Smooth muscle cell (in vitro differentiated cells): ENCODE data around the gene KRTAP10-10. TPM values are rescaled to one million over a fixed set of nuclear protein-coding genes. Genes with fewer than 3 reads are reported as not detected.

Experiments used
- DNase-seq: peaks from one replicate; lab custom pipeline; 2025; ENCODE audit not compliant: unreplicated experiment; lab: John Stamatoyannopoulos, UW
- H2AFZ ChIP-seq: fragments of 200-600 bp; sonication (generic); 2 replicates; pipeline ENCODE4 v1.6.0; 2016; ENCODE audit warnings: antibody characterized with exemption, low read depth, mild to moderate bottlenecking
- H3F3A ChIP-seq: fragments of 200-600 bp; sonication (generic); 2 replicates; pipeline ENCODE4 v1.6.0; 2017; ENCODE audit warnings: antibody characterized with exemption, low read depth
- H3K27ac ChIP-seq: fragments of 200-600 bp; sonication (generic); 2 replicates; pipeline ENCODE4 v1.5.1; 2016; ENCODE audit warnings: low read depth, mild to moderate bottlenecking
- H3K27me3 ChIP-seq: fragments of 200-600 bp; sonication (generic); 2 replicates; pipeline ENCODE4 v1.6.1; 2016; ENCODE audit warnings: low read depth, mild to moderate bottlenecking
- H3K36me3 ChIP-seq: fragments of 200-600 bp; sonication (generic); 2 replicates; pipeline ENCODE4 v1.5.1; 2016; ENCODE audit warnings: low read depth
- H3K4me1 ChIP-seq: fragments of 200-600 bp; sonication (generic); 2 replicates; pipeline ENCODE4 v1.5.1; 2016; ENCODE audit warnings: low read depth
- H3K4me2 ChIP-seq: fragments of 200-600 bp; sonication (generic); 2 replicates; pipeline ENCODE4 v1.6.0; 2016; ENCODE audit warnings: mild to moderate bottlenecking
- H3K4me3 ChIP-seq: fragments of 200-600 bp; sonication (generic); 2 replicates; pipeline ENCODE4 v1.5.1; 2016; ENCODE audit warnings: mild to moderate bottlenecking
- H3K79me2 ChIP-seq: fragments of 200-600 bp; sonication (generic); 2 replicates; pipeline ENCODE4 v1.6.0; 2016; ENCODE audit warnings: low read depth, mild to moderate bottlenecking
- H3K9ac ChIP-seq: fragments of 200-600 bp; sonication (generic); 2 replicates; pipeline ENCODE4 v1.6.0; 2016; ENCODE audit warnings: low read depth
- H3K9me3 ChIP-seq: fragments of 200-600 bp; sonication (generic); replicated peaks from 2 replicates; pipeline ENCODE4 v1.5.1; 2016; ENCODE audit warnings: low read depth
- H4K20me1 ChIP-seq: fragments of 200-600 bp; sonication (generic); 2 replicates; pipeline ENCODE4 v1.6.0; 2016; ENCODE audit warnings: low read depth
- CTCF ChIP-seq: fragments of 200-600 bp; sonication (generic); IDR thresholded peaks from 2 replicates; pipeline ENCODE4 v1.5.1; 2017; ENCODE audit warnings: borderline replicate concordance, mild to moderate bottlenecking, antibody characterized with exemption; ENCODE audit not compliant: insufficient read depth, poor library complexity, severe bottlenecking
- WGBS: methylation state at CpG from one replicate; pipeline ENCODE4 v1.1.7; 2016; ENCODE audit warnings: low lambda C conversion rate; 5-methylcytosine and 5-hydroxymethylcytosine counted together
- polyA plus RNA-seq: library from polyadenylated mRNA; unstranded; fragments of >200 nt; fragmentation: Nextera tagmentation; extraction: Ambion mirVana; gene quantifications from 2 replicates; pipeline ENCODE4 v1.2.1, GENCODE V29; 2016
- total RNA-seq: library from RNA; depleted of rRNA; stranded (reverse); fragments of >200 nt; gene quantifications from 2 replicates; pipeline ENCODE4 v1.2.3, GENCODE V29; 2014

Gene KRTAP10-10
- total RNA-seq (not detected in 2 replicates), polyA plus RNA-seq (not detected in 2 replicates)

GRCh38 chr21:44637018-44637850 is at the start of gene KRTAP10-10:
KRTAP10-10 (plus strand) TSS chr21:44637356; CDS start chr21:44637418, 62 bp downstream.
- H4K20me1 ChIP-seq, result no peaks in the 10 kb centered on the region
- H3K4me1 ChIP-seq, result no peaks in the 10 kb centered on the region
- no peaks in the 10 kb centered on the region for H3K9me3 ChIP-seq
- no peak within 1 kb of the TSS for H3K27ac ChIP-seq
- no peak within 1 kb of the TSS for H2AFZ ChIP-seq
- no peaks in the 10 kb centered on the region for H3F3A ChIP-seq
- no peaks in the 10 kb centered on the region for H3K36me3 ChIP-seq
- no peak within 1 kb of the TSS for H3K4me3 ChIP-seq
- no peak within 1 kb of the TSS for H3K9ac ChIP-seq
- no peaks in the 10 kb centered on the region for H3K27me3 ChIP-seq
- 80% methylated on average over 20 of the region's 21 CpGs for WGBS
- no peaks in the 10 kb centered on the region for H3K79me2 ChIP-seq
- no peak for DNase-seq
- H3K4me2 ChIP-seq, result no peak within 1 kb of the TSS
- no peak for TF ChIP-seq CTCF

- Histone ChIP-seq H3K36me3 (no peaks in the 10 kb centered on the region), H2AFZ (no peak overlapping the region), H3K4me2 (no peak overlapping the region), H3K27ac (no peak overlapping the region), H3K79me2 (no peaks in the 10 kb centered on the region), H3K4me3 (no peak overlapping the region), H3F3A (no peaks in the 10 kb centered on the region), H3K27me3 (no peaks in the 10 kb centered on the region), H3K9me3 (no peaks in the 10 kb centered on the region), H4K20me1 (no peaks in the 10 kb centered on the region), H3K9ac (no peak overlapping the region), H3K4me1 (peaks cover 6% of the 10 kb centered on the region)
- no peak for DNase-seq
- WGBS, result 97% methylated on average over 2 of the region's 2 CpGs
- TF ChIP-seq CTCF, result no peak
Measured at GRCh38 chr21:44589094-44589493, 48.1 kb upstream of the KRTAP10-10 start.

GRCh38 chr21:44589586-44590305 is 47.4 kb upstream of the KRTAP10-10 start:
- no peak overlapping the region for H3K4me3 ChIP-seq
- H3K9me3 ChIP-seq, result no peaks in the 10 kb centered on the region
- DNase-seq, result no peak
- H3K79me2 ChIP-seq, result no peaks in the 10 kb centered on the region
- no peak overlapping the region for H2AFZ ChIP-seq
- no peak overlapping the region for H3K27ac ChIP-seq
- no peaks in the 10 kb centered on the region for H3K27me3 ChIP-seq
- TF ChIP-seq CTCF, result no peak
- no peak overlapping the region for H3K4me2 ChIP-seq
- H3K4me1 ChIP-seq, result peaks cover 6% of the 10 kb centered on the region
- no peaks in the 10 kb centered on the region for H3F3A ChIP-seq
- H3K36me3 ChIP-seq, result no peaks in the 10 kb centered on the region
- no peak overlapping the region for H3K9ac ChIP-seq
- 98% methylated on average over 24 of the region's 24 CpGs for WGBS
- H4K20me1 ChIP-seq, result no peaks in the 10 kb centered on the region
